Measurements from ENCODE around the gene RNF213.

RNF213 gene

GRCh38 chr17:80442323-80442659 lies 181.6 kb downstream of the RNF213 start:
- DNase-seq, result no peak

GRCh38 chr17:80442764-80443163 lies 182.1 kb downstream of the RNF213 start:
- no peak for DNase-seq

GRCh38 chr17:80443498-80443897 lies 182.8 kb downstream of the RNF213 start:
- DNase-seq, result no peak

- DNase-seq, result no peak
Measured at GRCh38 chr17:80443916-80444643, 183.4 kb downstream of the RNF213 start.

- no peak for DNase-seq
Measured at GRCh38 chr17:80444644-80444979, 184.0 kb downstream of the RNF213 start.

GRCh38 chr17:80445007-80445725 lies 184.5 kb downstream of the RNF213 start:
- no peak for DNase-seq

GRCh38 chr17:80445726-80446110 lies 185.1 kb downstream of the RNF213 start:
- DNase-seq, result no peak

GRCh38 chr17:80446645-80447405 lies 186.2 kb downstream of the RNF213 start:
- no peak for DNase-seq

- no peak for DNase-seq
Measured at GRCh38 chr17:80447790-80448189, 187.1 kb downstream of the RNF213 start.
